Thyroid gland (tissue), 4 donors: ENCODE results near the gene OTOF.

Experiments used
- CTCF ChIP-seq, 6 experiments: fragments of 200-600 bp in 3 of 6; fragments of 450-650 bp in 3 of 6; sonication (generic) in 3 of 6; IDR thresholded peaks; one replicate each; pipeline ENCODE4 v1.5.1; 2016 to 2019; ENCODE audit warnings: antibody characterized with exemption in 6 of 6, mild to moderate bottlenecking in 2 of 6, inconsistent platforms in 1 of 6, moderate library complexity in 1 of 6
- POLR2A ChIP-seq, 2 donors: fragments of 450-650 bp; IDR thresholded peaks; one replicate each; pipeline ENCODE4 v1.6.1; 2017; ENCODE audit warnings: antibody characterized with exemption in 2 of 2, mild to moderate bottlenecking in 2 of 2, moderate library complexity in 1 of 2

GRCh38 chr2:26510344-26510973 is 32.5 kb upstream of the OTOF start:
- TF ChIP-seq CTCF (IDR thresholded peaks at IDR 0.05) = no peak
- no peak for TF ChIP-seq POLR2A (IDR thresholded peaks at IDR 0.05)
